ENCODE results near the gene GPATCH1.

GRCh38 chr19:33064458-33064791, 16.6 kb upstream of the GPATCH1 start:
- no peak for TF ChIP-seq CEBPB (IDR thresholded peaks at IDR 0.05; ENCODE audit: borderline replicate concordance in 1 of 2, low read depth in 2 of 2, low read length in 2 of 2)
- TF ChIP-seq PKNOX1 (IDR thresholded peaks at IDR 0.05), result no peak
- no peak for TF ChIP-seq CTCF (IDR thresholded peaks at IDR 0.05 in 2 of 3, conservative IDR thresholded peaks at IDR 0.05 in 1 of 3; ENCODE audit: control insufficient read depth in 2 of 3, extremely low read depth in 1 of 3, insufficient read depth in 1 of 3, low read depth in 3 of 3, low read length in 3 of 3)
- TF ChIP-seq SP1 (IDR thresholded peaks at IDR 0.05; ENCODE audit: low read depth, low read length), result no peak
- TF ChIP-seq ATF3 (IDR thresholded peaks at IDR 0.05; ENCODE audit: borderline replicate concordance, extremely low read depth, low read depth, low read length), result no peak
- TF ChIP-seq ZBTB11 (CRISPR knock-in tag; IDR thresholded peaks at IDR 0.05), result no peak
- TF ChIP-seq USF2 (IDR thresholded peaks at IDR 0.05; ENCODE audit: borderline replicate concordance, low read depth, low read length), result no peak
- TF ChIP-seq ZZZ3 (IDR thresholded peaks at IDR 0.05; ENCODE audit: control insufficient read depth, insufficient read length, low read depth), result no peak
- TF ChIP-seq POLR2AphosphoS5 (IDR thresholded peaks at IDR 0.05; ENCODE audit: low read length), result no peak
- TF ChIP-seq POLR2A (IDR thresholded peaks at IDR 0.05; ENCODE audit: low read depth, low read length), result no peak
- no peak for TF ChIP-seq POU2F2 (IDR thresholded peaks at IDR 0.05; ENCODE audit: borderline replicate concordance, low read depth, low read length)
- TF ChIP-seq EZH2 (IDR thresholded peaks at IDR 0.05; ENCODE audit: borderline replicate concordance, control insufficient read depth, low read depth, low read length), result no peak
- no peak for TF ChIP-seq STAT3 (IDR thresholded peaks at IDR 0.05; ENCODE audit: low read depth, low read length)
